ENCODE measurements around the gene ERF. TPM values are rescaled to one million over a fixed set of nuclear protein-coding genes. Genes with fewer than 3 reads are reported as not detected.

ERF gene
- polyA plus RNA-seq, 4 donors = 70.7 to 94.4 (median 71.8) TPM

Other genes with a start within 250 kb of the ERF start
- 10 to 100 TPM; 21.5 to 26.9 (median 22.8) TPM for gene GRIK5, start 184.9 kb downstream of the ERF start, polyA plus RNA-seq (ENCODE audit: insufficient read length in 4 of 4)
- 10 to 100 TPM; 14.0 to 18.2 (median 14.7) TPM for gene ZNF574, start 179.0 kb downstream of the ERF start, polyA plus RNA-seq (ENCODE audit: insufficient read length in 4 of 4)
- gene POU2F2, start 122.7 kb downstream of the ERF start, polyA plus RNA-seq (ENCODE audit: insufficient read length in 4 of 4) = 1 to 10 TPM in 2 of 4 donors, under 1 TPM in 2; 0.55 to 1.4 (median 0.90) TPM
- 10 to 100 TPM; 24.1 to 35.8 (median 27.2) TPM for gene DEDD2, start 37.5 kb downstream of the ERF start, polyA plus RNA-seq (ENCODE audit: insufficient read length in 4 of 4)
- 1 to 10 TPM; 8.0 to 8.8 (median 8.5) TPM for gene ZNF526, start 34.8 kb downstream of the ERF start, polyA plus RNA-seq (ENCODE audit: insufficient read length in 4 of 4)
- 10 to 100 TPM; 75.9 to 82.2 (median 80.9) TPM for gene GSK3A, start 12.5 kb downstream of the ERF start, polyA plus RNA-seq (ENCODE audit: insufficient read length in 4 of 4)
- 10 to 100 TPM; 47.2 to 75.1 (median 49.5) TPM for gene CIC, start 14.1 kb upstream of the ERF start, polyA plus RNA-seq (ENCODE audit: insufficient read length in 4 of 4)
- 1 to 10 TPM; 1.6 to 2.1 (median 2.0) TPM for gene PRR19, start 47.0 kb upstream of the ERF start, polyA plus RNA-seq (ENCODE audit: insufficient read length in 4 of 4)
- gene PAFAH1B3, start 47.5 kb upstream of the ERF start, polyA plus RNA-seq (ENCODE audit: insufficient read length in 4 of 4) = 10 to 100 TPM; 69.1 to 94.5 (median 79.3) TPM
- 1 to 10 TPM in 1 of 4 donors, under 1 TPM in 3; 0.76 to 1.2 (median 0.83) TPM for gene TMEM145, start 58.2 kb upstream of the ERF start, polyA plus RNA-seq (ENCODE audit: insufficient read length in 4 of 4)
- 10 to 100 TPM; 32.5 to 48.3 (median 35.7) TPM for gene MEGF8, start 70.5 kb upstream of the ERF start, polyA plus RNA-seq (ENCODE audit: insufficient read length in 4 of 4)
- gene CNFN, start 135.2 kb upstream of the ERF start, polyA plus RNA-seq (ENCODE audit: insufficient read length in 4 of 4) = 1 to 10 TPM in 2 of 4 donors, under 1 TPM in 2; 0.82 to 2.1 (median 1.1) TPM
- 10 to 100 TPM in 3 of 4 donors, 1 to 10 TPM in 1; 9.7 to 13.9 (median 10.6) TPM for gene LIPE, start 172.3 kb upstream of the ERF start, polyA plus RNA-seq (ENCODE audit: insufficient read length in 4 of 4)
- gene CXCL17, start 187.8 kb upstream of the ERF start, polyA plus RNA-seq (ENCODE audit: insufficient read length in 4 of 4) = under 1 TPM in 2 of 4 donors, not detected in 2; 0.27 to 0.64 TPM

Measured in right renal pelvis (tissue), 4 donors.